GM12873 (cell line): ENCODE results near the gene SLC39A1.

Experiments used
- TF ChIP-seq, protein P1 (sequence below): IDR thresholded peaks from 2 replicates; pipeline ENCODE4 v1.5.1; 2012; ENCODE audit warnings: low read depth, mild to moderate bottlenecking, moderate library complexity, low read length, control low read depth; ENCODE audit not compliant: insufficient read depth; ENCODE audit errors: missing control alignments

The SLC39A1 gene

DNA sequence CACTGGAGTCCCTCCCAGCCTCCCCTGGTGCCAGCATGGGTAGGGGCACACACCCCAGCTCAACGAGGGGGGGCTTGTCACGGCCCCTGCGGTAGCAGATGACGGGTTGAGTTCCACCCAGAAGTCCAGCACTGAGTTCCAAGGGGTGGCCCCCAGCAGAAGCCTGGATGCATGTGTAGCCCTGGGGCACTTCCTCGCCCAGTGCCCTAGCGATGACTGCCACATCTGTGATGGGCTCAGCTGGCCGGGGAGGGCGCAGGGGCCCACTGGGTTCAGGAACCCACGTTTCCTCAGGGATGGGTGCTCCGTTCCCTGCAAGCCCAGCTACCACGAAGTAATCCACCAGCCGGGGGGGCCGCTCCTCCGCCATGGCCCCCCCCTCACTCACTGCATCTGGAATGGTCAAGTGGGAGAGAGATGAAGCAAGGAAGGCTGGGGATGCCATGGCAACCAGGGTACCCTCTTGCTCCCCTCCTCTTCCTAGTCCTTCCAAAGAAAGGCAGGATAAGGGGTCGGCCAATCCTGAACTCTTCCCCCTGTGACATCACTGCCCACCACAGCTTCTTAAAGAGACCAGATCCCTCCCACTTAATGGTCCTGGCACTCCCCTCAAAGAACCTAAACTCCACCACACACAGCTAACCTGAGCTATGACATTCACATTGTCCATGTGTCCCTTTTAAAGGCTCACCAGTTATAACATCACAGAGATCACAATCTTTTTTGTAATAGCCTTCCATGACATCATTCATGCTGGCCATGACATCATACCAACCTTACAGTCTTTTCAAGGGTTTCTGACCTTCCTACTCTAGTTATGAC is 19.1 kb downstream of the SLC39A1 start:
- TF ChIP-seq, protein P1, sequence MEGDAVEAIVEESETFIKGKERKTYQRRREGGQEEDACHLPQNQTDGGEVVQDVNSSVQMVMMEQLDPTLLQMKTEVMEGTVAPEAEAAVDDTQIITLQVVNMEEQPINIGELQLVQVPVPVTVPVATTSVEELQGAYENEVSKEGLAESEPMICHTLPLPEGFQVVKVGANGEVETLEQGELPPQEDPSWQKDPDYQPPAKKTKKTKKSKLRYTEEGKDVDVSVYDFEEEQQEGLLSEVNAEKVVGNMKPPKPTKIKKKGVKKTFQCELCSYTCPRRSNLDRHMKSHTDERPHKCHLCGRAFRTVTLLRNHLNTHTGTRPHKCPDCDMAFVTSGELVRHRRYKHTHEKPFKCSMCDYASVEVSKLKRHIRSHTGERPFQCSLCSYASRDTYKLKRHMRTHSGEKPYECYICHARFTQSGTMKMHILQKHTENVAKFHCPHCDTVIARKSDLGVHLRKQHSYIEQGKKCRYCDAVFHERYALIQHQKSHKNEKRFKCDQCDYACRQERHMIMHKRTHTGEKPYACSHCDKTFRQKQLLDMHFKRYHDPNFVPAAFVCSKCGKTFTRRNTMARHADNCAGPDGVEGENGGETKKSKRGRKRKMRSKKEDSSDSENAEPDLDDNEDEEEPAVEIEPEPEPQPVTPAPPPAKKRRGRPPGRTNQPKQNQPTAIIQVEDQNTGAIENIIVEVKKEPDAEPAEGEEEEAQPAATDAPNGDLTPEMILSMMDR = no peak

- TF ChIP-seq, protein P1 = no peak
Measured at GRCh38 chr1:153942766-153943549, 20.4 kb downstream of the SLC39A1 start.

- TF ChIP-seq, protein P1 = no peak
Measured at GRCh38 chr1:153941826-153942725, 21.3 kb downstream of the SLC39A1 start.

- TF ChIP-seq, protein P1 = no peak
Measured at GRCh38 chr1:153940756-153941155, 22.6 kb downstream of the SLC39A1 start.

DNA sequence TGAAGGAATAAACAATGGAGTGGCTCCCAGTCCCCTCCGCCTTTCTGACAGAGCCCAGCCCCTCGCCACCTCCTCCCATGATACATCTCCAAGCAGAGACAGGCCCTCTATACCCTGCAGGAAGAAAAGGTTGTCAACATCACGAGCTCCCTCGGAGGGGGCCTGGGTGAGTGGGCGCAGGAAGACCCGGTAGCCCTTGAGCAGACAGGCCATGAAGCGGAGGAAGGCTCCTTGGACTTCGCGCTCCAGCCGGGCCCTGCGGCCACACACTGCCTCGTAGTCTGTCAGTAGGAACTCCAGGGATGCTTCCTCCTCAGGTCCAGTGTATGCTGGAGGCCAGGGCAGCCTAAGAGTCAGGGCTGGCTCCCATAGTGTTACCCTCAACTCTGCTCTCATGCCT is 23.9 kb downstream of the SLC39A1 start:
- TF ChIP-seq, protein P1 = no peak

GRCh38 chr1:153938996-153939395 is 24.3 kb downstream of the SLC39A1 start:
- TF ChIP-seq, protein P1 = no peak
